ENCODE data around the gene SCLT1.

The SCLT1 gene

GRCh38 chr4:128961405-128961804, 131.9 kb downstream of the SCLT1 start:
- DNase-seq (ENCODE audit: low read depth in 2 of 3, low spot score in 1 of 3) = no peak

- no peak for DNase-seq (ENCODE audit: low read depth in 2 of 3, low spot score in 1 of 3)
Measured at GRCh38 chr4:128958194-128958593, 135.1 kb downstream of the SCLT1 start.

- DNase-seq (ENCODE audit: low read depth in 2 of 3, low spot score in 1 of 3) = no peak
Measured at GRCh38 chr4:128957459-128957858, 135.9 kb downstream of the SCLT1 start.

- no peak for DNase-seq (ENCODE audit: low read depth in 2 of 3, low spot score in 1 of 3)
Measured at GRCh38 chr4:128955751-128956150, 137.6 kb downstream of the SCLT1 start.

GRCh38 chr4:128954941-128955340, 138.4 kb downstream of the SCLT1 start:
- no peak for DNase-seq (ENCODE audit: low read depth in 2 of 3, low spot score in 1 of 3)

- DNase-seq (ENCODE audit: low read depth in 2 of 3, low spot score in 1 of 3) = no peak
Measured at GRCh38 chr4:128951316-128951715, 142.0 kb downstream of the SCLT1 start.

- no peak for DNase-seq (ENCODE audit: low read depth in 2 of 3, low spot score in 1 of 3)
Measured at GRCh38 chr4:128950796-128951195, 142.5 kb downstream of the SCLT1 start.

GRCh38 chr4:128946916-128947315, 146.4 kb downstream of the SCLT1 start:
- DNase-seq (ENCODE audit: low read depth in 2 of 3, low spot score in 1 of 3) = no peak

GRCh38 chr4:128942607-128943006, 150.7 kb downstream of the SCLT1 start:
- DNase-seq (ENCODE audit: low read depth in 2 of 3, low spot score in 1 of 3) = no peak

GRCh38 chr4:128940971-128941370, 152.4 kb downstream of the SCLT1 start:
- no peak for DNase-seq (ENCODE audit: low read depth in 2 of 3, low spot score in 1 of 3)

- DNase-seq (ENCODE audit: low read depth in 2 of 3, low spot score in 1 of 3) = no peak
Measured at GRCh38 chr4:128930051-128930450, 163.3 kb downstream of the SCLT1 start.

GRCh38 chr4:128924951-128925350, 168.4 kb downstream of the SCLT1 start:
- no peak for DNase-seq (ENCODE audit: low read depth in 2 of 3, low spot score in 1 of 3)

GRCh38 chr4:128921954-128922353, 171.4 kb downstream of the SCLT1 start:
- no peak for DNase-seq (ENCODE audit: low read depth in 2 of 3, low spot score in 1 of 3)

- no peak for DNase-seq (ENCODE audit: low read depth in 2 of 3, low spot score in 1 of 3)
Measured at GRCh38 chr4:128917781-128918180, 175.6 kb downstream of the SCLT1 start.

GRCh38 chr4:128916832-128917231, 176.5 kb downstream of the SCLT1 start:
- no peak for DNase-seq (ENCODE audit: low read depth in 2 of 3, low spot score in 1 of 3)

- no peak for DNase-seq (ENCODE audit: low read depth in 2 of 3, low spot score in 1 of 3)
Measured at GRCh38 chr4:128915544-128915943, 177.8 kb downstream of the SCLT1 start.

- no peak for DNase-seq (ENCODE audit: low read depth in 2 of 3, low spot score in 1 of 3)
Measured at GRCh38 chr4:128913228-128913627, 180.1 kb downstream of the SCLT1 start.

GRCh38 chr4:128908735-128909134, 184.6 kb downstream of the SCLT1 start:
- no peak for DNase-seq (ENCODE audit: low read depth in 2 of 3, low spot score in 1 of 3)

GRCh38 chr4:128907981-128908380, 185.4 kb downstream of the SCLT1 start:
- DNase-seq (ENCODE audit: low read depth in 2 of 3, low spot score in 1 of 3) = no peak

- DNase-seq (ENCODE audit: low read depth in 2 of 3, low spot score in 1 of 3) = no peak
Measured at GRCh38 chr4:128906581-128906980, 186.8 kb downstream of the SCLT1 start.

GRCh38 chr4:128904821-128905220, 188.5 kb downstream of the SCLT1 start:
- no peak for DNase-seq (ENCODE audit: low read depth in 2 of 3, low spot score in 1 of 3)

- no peak for DNase-seq (ENCODE audit: low read depth in 2 of 3, low spot score in 1 of 3)
Measured at GRCh38 chr4:128880662-128881061, 212.7 kb downstream of the SCLT1 start.

- no peak for DNase-seq (ENCODE audit: low read depth in 2 of 3, low spot score in 1 of 3)
Measured at GRCh38 chr4:128879971-128880370, 213.4 kb downstream of the SCLT1 start.

GRCh38 chr4:128879283-128879682, 214.1 kb downstream of the SCLT1 start:
- DNase-seq (ENCODE audit: low read depth in 2 of 3, low spot score in 1 of 3) = no peak
